ENCODE results near the gene PAGR1. TPM values are rescaled to one million over a fixed set of nuclear protein-coding genes. Genes with fewer than 3 reads are reported as not detected.

The PAGR1 gene
- total and polyA plus RNA-seq, 9 of the 15 experiments (the other 6 are each of a cell fraction or from before 2014, with no cell fraction given) = 1.4 to 58.2 (median 16.8) TPM

- intact Hi-C loops (cut with micrococcal nuclease) (no loop called here), in situ Hi-C loops (cut with MboI) (no loop called here)
- Histone ChIP-seq H3K27ac (ENCODE audit: extremely low read depth, low read depth, low read length) (peak overlapping the region; percentile 88), H3K36me3 (ENCODE audit: control insufficient read depth, insufficient read depth, low read length) (peaks cover 50% of the 10 kb centered on the region), H3K4me2 (ENCODE audit: insufficient read depth, low read length) (peak overlapping the region; percentile 91), H3K9me3 (replicated peaks; ENCODE audit: control insufficient read depth, insufficient read depth, low read depth, low read length) (no peaks in the 10 kb centered on the region), H3K79me2 (ENCODE audit: control insufficient read depth, insufficient read depth, low read length) (peaks cover 47% of the 10 kb centered on the region), H4K20me1 (replicated peaks; ENCODE audit: control insufficient read depth, insufficient read depth, low read length) (peaks cover 23% of the 10 kb centered on the region; the same call in 1 of the 2 replicates), H2AFZ (ENCODE audit: low read depth, low read length) (no peak overlapping the region), H3K27me3 (ENCODE audit: control insufficient read depth in 2 of 2, insufficient read depth in 2 of 2, low read length in 2 of 2) (no peaks in the 10 kb centered on the region), H3K4me3 (peak overlapping the region; percentile 60), H3K4me1 (replicated peaks in 1 of 2; ENCODE audit: control insufficient read depth in 2 of 2, insufficient read depth in 2 of 2, low read length in 2 of 2) (peaks cover 49 to 74% of the 10 kb centered on the region in 2 experiments), H3K9me1 (ENCODE audit: control insufficient read depth, insufficient read depth, low read length) (no peaks in the 10 kb centered on the region), H3K9ac (ENCODE audit: insufficient read depth in 1 of 2, low read depth in 2 of 2, low read length in 2 of 2) (peak overlapping the region; percentile 84 to 100)
- ChIA-PET CTCF (ENCODE audit: low intra/inter-chr PET ratio) (interaction anchor here (1.1 kb wide), 1 partner anchor 8 kb away, joined by 3 read pairs; no protein-coding TSS in a partner anchor), POLR2A (interaction anchor here (0.5 to 2.7 kb wide), 7 partner anchors 11 to 745 kb away, joined by 3 to 8 read pairs (median 3); partner anchors contain the start of gene KIF22)
- no peak for ATAC-seq
- WGBS (ENCODE audit: insufficient coverage, low coverage, missing lambda C conversion rate) = under 1% methylated on average over 24 of the region's 25 CpGs
- no TSS peak for BruUV-seq (replicated peaks)
- no peak for FAIRE-seq
- DNase-seq (ENCODE audit: extremely low read depth in 1 of 4, low spot score in 3 of 4) = peak in 1 of 4 experiments; percentile 48
- peak in 1 of 3 experiments; percentile 59; a peak in 1 of 6 replicates for TF ChIP-seq ZBTB11 (CRISPR knock-in tag; IDR thresholded peaks at IDR 0.05)
- TF ChIP-seq THRAP3 (IDR thresholded peaks at IDR 0.05; ENCODE audit: borderline replicate concordance) = 0 out of 2 replicates have a peak, but pooled peaks have one; percentile 58
- 0 out of 2 replicates have a peak, but pooled peaks have one; percentile 16 for TF ChIP-seq ZNF740 (CRISPR knock-in tag; IDR thresholded peaks at IDR 0.05)
- TF ChIP-seq ZNF740 (tag; IDR thresholded peaks at IDR 0.05) = no peak
- 0 out of 2 replicates have a peak, but pooled peaks have one; percentile 18 for TF ChIP-seq E2F4 (CRISPR knock-in tag; IDR thresholded peaks at IDR 0.05; ENCODE audit: low read depth)
- peak; percentile 54; the same call in 1 of the 2 replicates for TF ChIP-seq ELF1 (tag; IDR thresholded peaks at IDR 0.05)
- TF ChIP-seq HNRNPH1 (optimal IDR thresholded peaks at IDR 0.05; ENCODE audit: low read depth, low read length) = no peak
- peak; percentile 68; the same call in 1 of the 2 replicates for TF ChIP-seq BHLHE40 (IDR thresholded peaks at IDR 0.05; ENCODE audit: low read length)
- TF ChIP-seq MCM3 (IDR thresholded peaks at IDR 0.05) = no peak
- peak; percentile 65 for TF ChIP-seq NFE2 (IDR thresholded peaks at IDR 0.05; ENCODE audit: low read depth)
- TF ChIP-seq ADNP (tag; IDR thresholded peaks at IDR 0.05) = no peak
- peak; percentile 49; the same call in 1 of the 2 replicates for TF ChIP-seq GABPA (tag; conservative IDR thresholded peaks at IDR 0.05; ENCODE audit: low read depth)
- no peak for TF ChIP-seq GTF2F1 (IDR thresholded peaks at IDR 0.05; ENCODE audit: low read depth, low read length)
- peak; percentile 59 for TF ChIP-seq USF1 (CRISPR knock-in tag; IDR thresholded peaks at IDR 0.05)
Observed at GRCh38 chr16:29808219-29808900, 7.6 kb upstream of the PAGR1 start.

Measured in K562 (cell line).